Spinal cord (tissue), 4 donors: ENCODE data around the gene LINGO1. TPM values are rescaled to one million over a fixed set of nuclear protein-coding genes. Genes with fewer than 3 reads are reported as not detected.

Experiments used
- polyA plus RNA-seq, 2 donors: library from polyadenylated mRNA; unstranded; fragments of 120-200 nt; gene quantifications; one replicate each; pipeline ENCODE4 v1.2.1, GENCODE V29; 2013; ENCODE audit not compliant: insufficient read length in 2 of 2
- total RNA-seq, 2 donors: library from RNA; depleted of rRNA in 1 of 2; stranded (reverse); fragments of 120-200 nt in 1 of 2; fragments of >200 nt in 1 of 2; gene quantifications; one replicate each; pipeline versions ENCODE4 v1.2.3 to v1.2.4, GENCODE V29; 2013 to 2014

The LINGO1 gene
- total and polyA plus RNA-seq, 4 donors: 13.7 to 149 (median 83.7) TPM

Other genes starting within 250 kb of the LINGO1 start
- gene PEAK1, start 212.8 kb downstream of the LINGO1 start, total RNA-seq: 10 to 100 TPM; 37.7 to 60.0 TPM
- gene PEAK1, start 212.8 kb downstream of the LINGO1 start, polyA plus RNA-seq: 10 to 100 TPM; 28.2 to 34.8 TPM
- 10 to 100 TPM; 47.7 to 48.6 TPM for gene HMG20A, start 212.0 kb downstream of the LINGO1 start, total RNA-seq
- 10 to 100 TPM; 39.6 to 49.7 TPM for gene HMG20A, start 212.0 kb downstream of the LINGO1 start, polyA plus RNA-seq